ENCODE data around the gene TPBG.

GRCh38 chr6:82372656-82373055 lies 9.0 kb downstream of the TPBG start:
- TF ChIP-seq CTCF (conservative IDR thresholded peaks at IDR 0.05), result no peak
- TF ChIP-seq EZH2 (IDR thresholded peaks at IDR 0.05; ENCODE audit: low read depth), result no peak

Measured in PC-9 (cell line).